WI38 (cell line): ENCODE measurements around the gene NUDT9.
"Not testable (repeated sequence)": the region's sequence is repeated elsewhere in the genome, so short reads cannot be mapped to it uniquely, and the experiment has no call there.

Experiments
- H3K4me3 ChIP-seq: 2 replicates; pipeline ENCODE4 v1.5.1; 2011; ENCODE audit warnings: low read depth, mild to moderate bottlenecking, control low read depth, low read length
- CTCF ChIP-seq: IDR thresholded peaks from 2 replicates; pipeline ENCODE4 v1.5.1; 2012; ENCODE audit warnings: low read depth, mild to moderate bottlenecking, control low read depth, low read length

Gene NUDT9

GRCh38 chr4:87399954-87400353, 22.4 kb upstream of the NUDT9 start:
- TF ChIP-seq CTCF = no peak
- H3K4me3 ChIP-seq = no peak overlapping the region

- not testable (repeated sequence) for H3K4me3 ChIP-seq
Observed at GRCh38 chr4:87403732-87404131, 18.6 kb upstream of the NUDT9 start.

GRCh38 chr4:87405211-87405820, 17.1 kb upstream of the NUDT9 start:
- H3K4me3 ChIP-seq = no peak overlapping the region
- TF ChIP-seq CTCF = no peak

- no peak for TF ChIP-seq CTCF
- H3K4me3 ChIP-seq = no peak overlapping the region
Observed at GRCh38 chr4:87406462-87406861, 15.9 kb upstream of the NUDT9 start.

GRCh38 chr4:87406902-87407301, 15.5 kb upstream of the NUDT9 start:
- H3K4me3 ChIP-seq = not testable (repeated sequence)

- TF ChIP-seq CTCF = no peak
- H3K4me3 ChIP-seq = no peak overlapping the region
Observed at GRCh38 chr4:87409420-87409939, 12.9 kb upstream of the NUDT9 start.

GRCh38 chr4:87410157-87410556, 12.2 kb upstream of the NUDT9 start:
- H3K4me3 ChIP-seq = no peak overlapping the region
- no peak for TF ChIP-seq CTCF

- H3K4me3 ChIP-seq = no peak overlapping the region
- no peak for TF ChIP-seq CTCF
Observed at GRCh38 chr4:87410679-87411078, 11.7 kb upstream of the NUDT9 start.
